ENCODE measurements around the gene YBX1.
A peak's percentile ranks its signal among the peaks of the same experiment; 100 is the strongest.

The YBX1 gene

DNA sequence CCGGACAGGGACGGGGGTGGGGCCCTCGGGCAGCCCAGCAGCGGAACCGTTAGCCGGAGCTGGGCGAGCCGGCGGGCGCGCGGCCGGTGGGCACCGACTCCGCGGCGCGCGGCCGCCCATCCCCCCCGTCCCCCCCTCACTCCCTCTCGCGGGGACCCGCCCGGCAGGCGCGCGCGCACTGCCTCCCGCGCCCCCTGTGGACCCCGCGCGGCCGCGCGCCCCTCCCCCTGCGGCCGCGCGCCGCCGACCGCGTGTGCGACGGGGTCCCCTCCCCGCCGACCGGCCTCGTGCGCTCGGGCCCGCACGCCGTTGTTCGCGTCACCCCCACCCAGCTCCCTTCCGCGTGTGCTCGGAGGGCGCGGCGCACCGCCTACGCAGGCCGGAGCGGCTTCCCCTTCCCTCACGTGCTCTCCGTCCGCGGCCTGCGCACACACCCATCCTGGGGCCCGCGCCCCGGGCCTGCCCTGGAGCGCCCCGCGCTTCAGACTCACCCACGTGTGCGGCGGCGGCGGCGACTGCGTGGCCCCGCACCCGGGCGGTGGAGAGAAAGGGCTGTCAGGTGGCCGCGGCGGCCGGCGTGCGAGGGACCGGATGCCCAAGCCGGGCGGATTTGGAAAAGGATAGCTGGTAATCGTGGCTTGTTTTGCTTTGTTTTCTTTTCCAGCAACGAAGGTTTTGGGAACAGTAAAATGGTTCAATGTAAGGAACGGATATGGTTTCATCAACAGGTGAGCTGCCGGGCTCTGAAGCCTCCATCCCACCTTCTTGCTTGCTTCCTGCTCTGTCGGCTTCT lies 717 bp downstream of the YBX1 start:
- no peaks in the 10 kb centered on the region for H3K9me3 ChIP-seq (ENCODE audit: insufficient read depth, low read depth, low read length)
- H3K9ac ChIP-seq (ENCODE audit: low read depth, low read length, poor library complexity, severe bottlenecking) = peak overlapping the region; percentile 85
- no peaks in the 10 kb centered on the region for H3K9me2 ChIP-seq (replicated peaks; ENCODE audit: low read depth, low read length)
- no peak for TF ChIP-seq EZH2phosphoT487 (IDR thresholded peaks at IDR 0.05; ENCODE audit: borderline replicate concordance)
- TF ChIP-seq, protein P1, sequence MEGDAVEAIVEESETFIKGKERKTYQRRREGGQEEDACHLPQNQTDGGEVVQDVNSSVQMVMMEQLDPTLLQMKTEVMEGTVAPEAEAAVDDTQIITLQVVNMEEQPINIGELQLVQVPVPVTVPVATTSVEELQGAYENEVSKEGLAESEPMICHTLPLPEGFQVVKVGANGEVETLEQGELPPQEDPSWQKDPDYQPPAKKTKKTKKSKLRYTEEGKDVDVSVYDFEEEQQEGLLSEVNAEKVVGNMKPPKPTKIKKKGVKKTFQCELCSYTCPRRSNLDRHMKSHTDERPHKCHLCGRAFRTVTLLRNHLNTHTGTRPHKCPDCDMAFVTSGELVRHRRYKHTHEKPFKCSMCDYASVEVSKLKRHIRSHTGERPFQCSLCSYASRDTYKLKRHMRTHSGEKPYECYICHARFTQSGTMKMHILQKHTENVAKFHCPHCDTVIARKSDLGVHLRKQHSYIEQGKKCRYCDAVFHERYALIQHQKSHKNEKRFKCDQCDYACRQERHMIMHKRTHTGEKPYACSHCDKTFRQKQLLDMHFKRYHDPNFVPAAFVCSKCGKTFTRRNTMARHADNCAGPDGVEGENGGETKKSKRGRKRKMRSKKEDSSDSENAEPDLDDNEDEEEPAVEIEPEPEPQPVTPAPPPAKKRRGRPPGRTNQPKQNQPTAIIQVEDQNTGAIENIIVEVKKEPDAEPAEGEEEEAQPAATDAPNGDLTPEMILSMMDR (conservative IDR thresholded peaks at IDR 0.05; ENCODE audit: low read length) = no peak
- peak overlapping the region; percentile 83 for H3K4me3 ChIP-seq (ENCODE audit: low read length, poor library complexity, severe bottlenecking)
- H4K20me1 ChIP-seq (ENCODE audit: insufficient read depth, low read length, poor library complexity, severe bottlenecking) = peaks cover 50% of the 10 kb centered on the region
- H2AFZ ChIP-seq (ENCODE audit: low read length) = no peak overlapping the region
- no peaks in the 10 kb centered on the region for H3F3A ChIP-seq (ENCODE audit: low read depth)
- peak overlapping the region; percentile 99 for H3K4me2 ChIP-seq (ENCODE audit: low read depth, low read length, poor library complexity, severe bottlenecking)
- peaks cover 53% of the 10 kb centered on the region for H3K4me1 ChIP-seq (ENCODE audit: insufficient read depth, low read length, poor library complexity, severe bottlenecking)
- no peaks in the 10 kb centered on the region for H3K27me3 ChIP-seq (ENCODE audit: insufficient read depth, low read length, poor library complexity, severe bottlenecking)
- H3K79me2 ChIP-seq (ENCODE audit: insufficient read depth, low read length) = peaks cover 74% of the 10 kb centered on the region
- H3K36me3 ChIP-seq (ENCODE audit: insufficient read depth, low read length) = peaks cover 18% of the 10 kb centered on the region

GRCh38 chr1:42684139-42684538 lies 1.9 kb downstream of the YBX1 start:
- peak overlapping the region; percentile 83 for H3K4me3 ChIP-seq (ENCODE audit: low read length, poor library complexity, severe bottlenecking)
- H3K36me3 ChIP-seq (ENCODE audit: insufficient read depth, low read length) = peaks cover 18% of the 10 kb centered on the region
- H3K9me3 ChIP-seq (ENCODE audit: insufficient read depth, low read depth, low read length) = no peaks in the 10 kb centered on the region
- no peak for TF ChIP-seq EZH2phosphoT487 (IDR thresholded peaks at IDR 0.05; ENCODE audit: borderline replicate concordance)
- TF ChIP-seq, protein P1 (conservative IDR thresholded peaks at IDR 0.05; ENCODE audit: low read length) = no peak
- H3K4me2 ChIP-seq (ENCODE audit: low read depth, low read length, poor library complexity, severe bottlenecking) = peak overlapping the region; percentile 99
- no peak overlapping the region for H2AFZ ChIP-seq (ENCODE audit: low read length)
- H3K79me2 ChIP-seq (ENCODE audit: insufficient read depth, low read length) = peaks cover 86% of the 10 kb centered on the region
- H3K27me3 ChIP-seq (ENCODE audit: insufficient read depth, low read length, poor library complexity, severe bottlenecking) = no peaks in the 10 kb centered on the region
- peaks cover 62% of the 10 kb centered on the region for H4K20me1 ChIP-seq (ENCODE audit: insufficient read depth, low read length, poor library complexity, severe bottlenecking)
- H3K9me2 ChIP-seq (replicated peaks; ENCODE audit: low read depth, low read length) = no peaks in the 10 kb centered on the region
- no peaks in the 10 kb centered on the region for H3F3A ChIP-seq (ENCODE audit: low read depth)
- H3K9ac ChIP-seq (ENCODE audit: low read depth, low read length, poor library complexity, severe bottlenecking) = peak overlapping the region; percentile 85
- H3K4me1 ChIP-seq (ENCODE audit: insufficient read depth, low read length, poor library complexity, severe bottlenecking) = peaks cover 66% of the 10 kb centered on the region

- H2AFZ ChIP-seq (ENCODE audit: low read length) = no peak overlapping the region
- no peaks in the 10 kb centered on the region for H3K9me2 ChIP-seq (replicated peaks; ENCODE audit: low read depth, low read length)
- TF ChIP-seq, protein P1 (conservative IDR thresholded peaks at IDR 0.05; ENCODE audit: low read length) = no peak
- TF ChIP-seq EZH2phosphoT487 (IDR thresholded peaks at IDR 0.05; ENCODE audit: borderline replicate concordance) = no peak
- H3K4me1 ChIP-seq (ENCODE audit: insufficient read depth, low read length, poor library complexity, severe bottlenecking) = peaks cover 68% of the 10 kb centered on the region
- H3K79me2 ChIP-seq (ENCODE audit: insufficient read depth, low read length) = peaks cover 92% of the 10 kb centered on the region
- peak overlapping the region; percentile 99 for H3K4me2 ChIP-seq (ENCODE audit: low read depth, low read length, poor library complexity, severe bottlenecking)
- H3K36me3 ChIP-seq (ENCODE audit: insufficient read depth, low read length) = peaks cover 26% of the 10 kb centered on the region
- no peaks in the 10 kb centered on the region for H3K27me3 ChIP-seq (ENCODE audit: insufficient read depth, low read length, poor library complexity, severe bottlenecking)
- H3F3A ChIP-seq (ENCODE audit: low read depth) = no peaks in the 10 kb centered on the region
- H4K20me1 ChIP-seq (ENCODE audit: insufficient read depth, low read length, poor library complexity, severe bottlenecking) = peaks cover 85% of the 10 kb centered on the region
- H3K9me3 ChIP-seq (ENCODE audit: insufficient read depth, low read depth, low read length) = no peaks in the 10 kb centered on the region
- H3K4me3 ChIP-seq (ENCODE audit: low read length, poor library complexity, severe bottlenecking) = peak overlapping the region; percentile 83
- peak overlapping the region; percentile 85 for H3K9ac ChIP-seq (ENCODE audit: low read depth, low read length, poor library complexity, severe bottlenecking)
Measured at GRCh38 chr1:42686418-42686817, 4.2 kb downstream of the YBX1 start.

All from Loucy (cell line).